Neuronal stem cell (in vitro differentiated cells): Measurements from ENCODE around the gene TNNC1.

Experiments used
- DNase-seq: peaks from one replicate; pipeline ENCODE4 v3.0.0-alpha.2; 2013; ENCODE audit warnings: low spot score
- H2AFZ ChIP-seq: one replicate; pipeline ENCODE4 v1.6.1; 2013; ENCODE audit warnings: mild to moderate bottlenecking, low read length, inconsistent platforms
- H2AK5ac ChIP-seq: 2 replicates; pipeline ENCODE4 v1.6.1; 2013; ENCODE audit warnings: low read depth, mild to moderate bottlenecking, inconsistent platforms, low read length, moderate library complexity, mixed read lengths
- H2BK120ac ChIP-seq: 2 replicates; pipeline ENCODE4 v1.6.1; 2013; ENCODE audit warnings: low read depth, mild to moderate bottlenecking, inconsistent platforms, low read length, moderate library complexity, mixed read lengths
- H2BK12ac ChIP-seq: one replicate; pipeline ENCODE4 v1.6.1; 2013; ENCODE audit warnings: low read length, inconsistent platforms
- H2BK15ac ChIP-seq: 2 replicates; pipeline ENCODE4 v1.6.1; 2013; ENCODE audit warnings: mild to moderate bottlenecking, low read length, inconsistent platforms, mixed read lengths
- H2BK5ac ChIP-seq: one replicate; pipeline ENCODE4 v1.6.1; 2013; ENCODE audit warnings: inconsistent platforms, mild to moderate bottlenecking, low read length, moderate library complexity
- H3K14ac ChIP-seq: one replicate; pipeline ENCODE4 v1.6.1; 2013; ENCODE audit warnings: low read length, inconsistent platforms
- H3K18ac ChIP-seq: 2 replicates; pipeline ENCODE4 v1.6.1; 2013; ENCODE audit warnings: low read length, inconsistent platforms
- H3K23ac ChIP-seq: 2 replicates; pipeline ENCODE4 v1.6.1; 2013; ENCODE audit warnings: low read depth, mild to moderate bottlenecking, mixed read lengths, low read length, inconsistent platforms; ENCODE audit not compliant: poor library complexity
- H3K27ac ChIP-seq: replicated peaks from 3 replicates; pipeline ENCODE4 v1.5.1; 2013; ENCODE audit warnings: low read length, inconsistent platforms
- H3K27me3 ChIP-seq, 3 experiments: 2 replicates each; pipeline ENCODE4 v1.6.1; 2013; ENCODE audit warnings: low read length in 3 of 3, mild to moderate bottlenecking in 2 of 3, inconsistent platforms in 1 of 3, low read depth in 1 of 3, mixed read lengths in 1 of 3, moderate library complexity in 1 of 3; ENCODE audit not compliant: control insufficient read depth in 3 of 3, insufficient read depth in 3 of 3
- H3K36me3 ChIP-seq, 2 donors: replicated peaks in 1 of 2; 2 replicates each; pipeline ENCODE4 v1.6.1; 2013; ENCODE audit warnings: low read length in 2 of 2; ENCODE audit not compliant: control insufficient read depth in 2 of 2, insufficient read depth in 2 of 2
- H3K4ac ChIP-seq: 2 replicates; pipeline ENCODE4 v1.6.1; 2013; ENCODE audit warnings: inconsistent platforms, mild to moderate bottlenecking, low read length, moderate library complexity
- H3K4me1 ChIP-seq, 2 donors: 1 replicate in 1 of 2; 2 replicates in 1 of 2; pipeline ENCODE4 v1.6.1; 2013; ENCODE audit warnings: low read length in 2 of 2, low read depth in 1 of 2; ENCODE audit not compliant: control insufficient read depth in 2 of 2, insufficient read depth in 1 of 2
- H3K4me2 ChIP-seq: one replicate; pipeline ENCODE4 v1.6.1; 2013; ENCODE audit warnings: mild to moderate bottlenecking, low read length, inconsistent platforms; ENCODE audit not compliant: insufficient read depth, poor library complexity, severe bottlenecking
- H3K4me3 ChIP-seq, 2 donors: 2 replicates each; pipeline ENCODE4 v1.5.1; 2013; ENCODE audit warnings: low read length in 2 of 2, mild to moderate bottlenecking in 2 of 2, inconsistent platforms in 1 of 2, moderate library complexity in 1 of 2
- H3K79me1 ChIP-seq: one replicate; pipeline ENCODE4 v1.6.1; 2013; ENCODE audit warnings: low read depth, mild to moderate bottlenecking, inconsistent platforms, low read length, moderate library complexity
- H3K9ac ChIP-seq: one replicate; pipeline ENCODE4 v1.6.1; 2013; ENCODE audit warnings: mild to moderate bottlenecking, low read depth, low read length, inconsistent platforms; ENCODE audit not compliant: poor library complexity
- H3K9me3 ChIP-seq, 2 donors: replicated peaks in 1 of 2; 2 replicates each; pipeline versions ENCODE3 to v1.6.1; 2013; ENCODE audit warnings: low read length in 2 of 2, mild to moderate bottlenecking in 2 of 2, inconsistent platforms in 1 of 2, low read depth in 1 of 2, mixed read lengths in 1 of 2, moderate library complexity in 1 of 2; ENCODE audit not compliant: control insufficient read depth in 2 of 2, insufficient read depth in 1 of 2
- H4K8ac ChIP-seq: one replicate; pipeline ENCODE4 v1.6.1; 2013; ENCODE audit warnings: low read depth, mild to moderate bottlenecking, inconsistent platforms, low read length, moderate library complexity
- H4K91ac ChIP-seq: one replicate; pipeline ENCODE4 v1.6.1; 2013; ENCODE audit warnings: low read length, low read depth, mild to moderate bottlenecking, inconsistent platforms; ENCODE audit not compliant: poor library complexity
- WGBS, 2 donors: extraction: QIAGEN DNeasy Blood & Tissue Kit; methylation state at CpG; one replicate each; pipeline ENCODE4 v1.1.7; 2013; ENCODE audit warnings: missing lambda C conversion rate in 2 of 2, mixed read lengths in 1 of 2; ENCODE audit not compliant: insufficient read length in 2 of 2, insufficient replicate concordance in 1 of 2; ENCODE audit errors: extremely low coverage in 2 of 2; 5-methylcytosine and 5-hydroxymethylcytosine counted together

TNNC1 gene

GRCh38 chr3:52450489-52451236, 3.2 kb downstream of the TNNC1 start:
- Histone ChIP-seq H4K8ac (peak overlapping the region; percentile 7), H2BK5ac (no peak overlapping the region), H3K14ac (no peak overlapping the region), H3K27me3 (peaks cover 0 to 18% (median 0%) of the 10 kb centered on the region in 3 experiments), H4K91ac (no peak overlapping the region), H3K9ac (no peak overlapping the region), H3K9me3 (no peaks in the 10 kb centered on the region), H3K36me3 (no peaks in the 10 kb centered on the region), H2BK12ac (peak overlapping the region; percentile 82), H2BK120ac (no peak overlapping the region), H3K4ac (no peak overlapping the region), H3K23ac (peak overlapping the region; percentile 13), H3K18ac (peak overlapping the region; percentile 66), H3K79me1 (no peaks in the 10 kb centered on the region), H2AFZ (no peak overlapping the region), H3K27ac (no peak overlapping the region), H2BK15ac (peak overlapping the region; percentile 53), H3K4me3 (no peak overlapping the region), H3K4me2 (no peak overlapping the region), H3K4me1 (peaks cover 32 to 37% of the 10 kb centered on the region in 2 donors), H2AK5ac (peak overlapping the region; percentile 90)
- no CpG with 5 or more reads among the region's 11 CpGs for WGBS, 2 donors
- DNase-seq, result no peak

- no peaks in the 10 kb centered on the region for H3K79me1 ChIP-seq
- H3K27me3 ChIP-seq, result peaks cover 0 to 47% (median 0%) of the 10 kb centered on the region in 3 experiments
- H3K36me3 ChIP-seq, result no peaks in the 10 kb centered on the region
- no peak overlapping the region for H3K4ac ChIP-seq
- no peak overlapping the region for H3K18ac ChIP-seq
- H3K27ac ChIP-seq, result no peak overlapping the region
- no peak overlapping the region for H3K9ac ChIP-seq
- no peak overlapping the region for H3K4me2 ChIP-seq
- H2AFZ ChIP-seq, result no peak overlapping the region
- no peak for DNase-seq
- WGBS, 2 donors, result no CpG with 5 or more reads among the region's 12 CpGs
- H3K4me3 ChIP-seq, result no peak overlapping the region
- H2BK15ac ChIP-seq, result no peak overlapping the region
- H2BK5ac ChIP-seq, result no peak overlapping the region
- no peak overlapping the region for H2BK12ac ChIP-seq
- no peak overlapping the region for H3K14ac ChIP-seq
- H3K23ac ChIP-seq, result no peak overlapping the region
- no peak overlapping the region for H4K91ac ChIP-seq
- no peaks in the 10 kb centered on the region for H3K9me3 ChIP-seq
- H2AK5ac ChIP-seq, result peak overlapping the region; percentile 76
- peaks cover 9 to 29% of the 10 kb centered on the region in 2 donors for H3K4me1 ChIP-seq
- H4K8ac ChIP-seq, result peak overlapping the region; percentile 3
- H2BK120ac ChIP-seq, result no peak overlapping the region
Observed at GRCh38 chr3:52447512-52448355, 6.1 kb downstream of the TNNC1 start.

- peak overlapping the region; percentile 67 for H2AFZ ChIP-seq
- peak overlapping the region; percentile 46 for H4K91ac ChIP-seq
- peak overlapping the region; percentile 96 for H2BK15ac ChIP-seq
- peak overlapping the region; percentile 15 for H3K9ac ChIP-seq
- H2AK5ac ChIP-seq, result peak overlapping the region; percentile 99
- peaks cover 5 to 26% of the 10 kb centered on the region in 2 donors for H3K4me1 ChIP-seq
- no peak overlapping the region for H3K4me2 ChIP-seq
- H3K9me3 ChIP-seq, result no peaks in the 10 kb centered on the region
- H3K14ac ChIP-seq, result no peak overlapping the region
- peak overlapping the region; percentile 42 for H3K4ac ChIP-seq
- no peaks in the 10 kb centered on the region for H3K79me1 ChIP-seq
- H3K27me3 ChIP-seq, result peaks cover 0 to 51% (median 0%) of the 10 kb centered on the region in 3 experiments
- H3K27ac ChIP-seq, result no peak overlapping the region
- H3K23ac ChIP-seq, result no peak overlapping the region
- peak overlapping the region; percentile 8 for H2BK12ac ChIP-seq
- no peaks in the 10 kb centered on the region for H3K36me3 ChIP-seq
- peak overlapping the region; percentile 91 for H3K18ac ChIP-seq
- DNase-seq, result peak; percentile 78
- no peak overlapping the region for H2BK120ac ChIP-seq
- WGBS, 2 donors, result no CpG with 5 or more reads among the region's 13 CpGs
- no peak overlapping the region for H3K4me3 ChIP-seq
- peak overlapping the region; percentile 32 for H4K8ac ChIP-seq
- H2BK5ac ChIP-seq, result no peak overlapping the region
Observed at GRCh38 chr3:52446631-52447511, 7.0 kb downstream of the TNNC1 start.
